ENCODE data around the gene TBC1D8.

DNA sequence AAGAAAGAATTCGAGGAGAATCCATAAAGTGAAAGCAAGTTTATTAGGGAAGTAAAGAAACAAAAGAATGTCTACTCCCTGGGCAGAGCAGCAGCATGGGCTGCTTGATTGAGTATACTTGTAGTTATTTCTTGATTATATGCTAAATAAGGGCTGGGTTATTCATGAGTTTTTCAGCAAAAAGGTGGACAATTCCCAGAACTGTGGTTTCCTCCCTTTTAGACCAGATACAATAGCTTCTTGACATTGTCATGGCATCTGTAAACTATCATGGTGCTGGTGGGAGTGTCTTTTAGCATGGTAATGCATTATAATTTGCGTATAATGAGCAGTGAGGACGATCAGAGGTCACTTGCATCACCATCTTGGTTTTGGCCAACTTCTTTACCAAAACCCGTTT lies 25.6 kb upstream of the TBC1D8 start:
- TF ChIP-seq, protein P1, sequence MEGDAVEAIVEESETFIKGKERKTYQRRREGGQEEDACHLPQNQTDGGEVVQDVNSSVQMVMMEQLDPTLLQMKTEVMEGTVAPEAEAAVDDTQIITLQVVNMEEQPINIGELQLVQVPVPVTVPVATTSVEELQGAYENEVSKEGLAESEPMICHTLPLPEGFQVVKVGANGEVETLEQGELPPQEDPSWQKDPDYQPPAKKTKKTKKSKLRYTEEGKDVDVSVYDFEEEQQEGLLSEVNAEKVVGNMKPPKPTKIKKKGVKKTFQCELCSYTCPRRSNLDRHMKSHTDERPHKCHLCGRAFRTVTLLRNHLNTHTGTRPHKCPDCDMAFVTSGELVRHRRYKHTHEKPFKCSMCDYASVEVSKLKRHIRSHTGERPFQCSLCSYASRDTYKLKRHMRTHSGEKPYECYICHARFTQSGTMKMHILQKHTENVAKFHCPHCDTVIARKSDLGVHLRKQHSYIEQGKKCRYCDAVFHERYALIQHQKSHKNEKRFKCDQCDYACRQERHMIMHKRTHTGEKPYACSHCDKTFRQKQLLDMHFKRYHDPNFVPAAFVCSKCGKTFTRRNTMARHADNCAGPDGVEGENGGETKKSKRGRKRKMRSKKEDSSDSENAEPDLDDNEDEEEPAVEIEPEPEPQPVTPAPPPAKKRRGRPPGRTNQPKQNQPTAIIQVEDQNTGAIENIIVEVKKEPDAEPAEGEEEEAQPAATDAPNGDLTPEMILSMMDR (IDR thresholded peaks at IDR 0.05): no peak
- TF ChIP-seq POLR2AphosphoS5 (IDR thresholded peaks at IDR 0.05; ENCODE audit: low read depth, low read length): no peak

Measured in Panc1 (cell line).